ENCODE measurements around the gene TTC16. TPM values are rescaled to one million over a fixed set of nuclear protein-coding genes. Genes with fewer than 3 reads are reported as not detected.

The TTC16 gene, protein sequence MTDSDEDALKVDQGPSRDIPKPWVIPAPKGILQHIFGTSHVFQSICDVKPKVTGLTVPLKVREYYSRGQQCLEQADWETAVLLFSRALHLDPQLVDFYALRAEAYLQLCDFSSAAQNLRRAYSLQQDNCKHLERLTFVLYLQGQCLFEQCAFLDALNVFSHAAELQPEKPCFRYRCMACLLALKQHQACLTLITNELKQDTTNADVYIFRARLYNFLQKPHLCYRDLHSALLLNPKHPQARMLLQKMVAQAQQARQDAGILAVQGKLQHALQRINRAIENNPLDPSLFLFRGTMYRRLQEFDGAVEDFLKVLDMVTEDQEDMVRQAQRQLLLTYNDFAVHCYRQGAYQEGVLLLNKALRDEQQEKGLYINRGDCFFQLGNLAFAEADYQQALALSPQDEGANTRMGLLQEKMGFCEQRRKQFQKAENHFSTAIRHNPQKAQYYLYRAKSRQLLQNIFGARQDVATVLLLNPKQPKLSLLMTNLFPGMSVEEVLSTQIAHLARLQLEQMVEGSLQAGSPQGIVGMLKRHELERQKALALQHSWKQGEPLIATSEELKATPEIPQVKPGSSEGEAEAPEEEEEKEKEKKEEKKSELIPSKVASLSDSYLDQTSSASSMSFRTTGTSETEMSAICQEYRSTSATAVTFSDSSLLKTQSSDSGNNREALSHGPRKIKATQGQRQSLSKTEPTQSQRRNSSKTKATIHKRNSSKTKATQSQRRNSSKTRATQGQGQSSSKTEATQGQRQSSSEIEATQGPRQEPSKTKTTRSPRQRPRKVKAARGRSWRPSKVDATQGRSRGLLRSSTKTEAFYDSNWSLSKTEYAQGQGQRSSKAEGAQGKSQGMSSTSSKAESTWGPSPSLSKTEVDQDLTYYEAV
- 0.09 and 0.14 TPM in 2 replicates for total RNA-seq

DNA sequence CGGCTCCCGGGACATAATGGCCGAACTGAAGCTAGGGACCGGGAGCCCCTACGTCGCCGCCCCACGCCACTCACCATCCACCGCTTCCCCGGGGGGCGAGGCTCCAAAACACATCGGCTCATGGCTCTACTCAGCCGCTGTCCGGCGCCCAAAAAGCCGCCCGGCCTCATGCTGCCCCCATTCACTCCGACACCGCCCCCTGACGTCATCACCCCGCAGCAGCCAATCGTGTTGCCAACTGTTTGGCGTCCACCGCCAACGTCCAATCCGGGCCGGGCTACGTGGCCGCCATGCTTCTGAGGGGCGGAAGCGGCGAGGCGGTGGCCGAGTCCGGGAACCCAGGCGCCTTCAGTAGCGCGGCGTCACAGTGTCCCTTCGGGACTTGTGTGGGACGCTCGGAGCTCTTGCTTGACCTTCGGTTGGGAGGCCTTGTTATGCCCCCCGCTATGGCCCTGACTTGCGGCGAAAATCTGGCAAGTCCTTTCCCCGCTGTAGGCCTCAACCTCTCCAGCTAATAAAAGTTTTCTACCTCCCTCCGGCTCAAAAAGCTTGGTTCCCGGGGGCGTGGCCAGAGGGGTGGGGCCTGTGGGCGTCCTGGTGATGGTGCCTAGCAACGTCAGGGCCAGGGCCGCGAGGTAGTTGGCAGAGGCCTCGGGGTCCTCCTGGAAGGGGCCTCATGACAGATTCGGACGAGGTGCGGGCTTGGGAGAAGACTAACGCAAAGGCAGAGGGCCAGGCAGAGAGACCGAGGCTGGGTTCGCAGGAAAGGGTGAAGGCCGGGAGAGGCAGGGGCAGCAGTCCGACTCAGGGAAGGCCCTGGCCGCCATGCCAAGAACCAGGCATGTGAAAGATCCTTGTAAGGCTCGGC, at the start of gene TTC16, which contains the start of gene PTRH1:
TTC16 (plus strand) TSS at position 610 of the 868 bp plus-strand sequence; CDS start at position 677, 67 bp downstream.
PTRH1 (minus strand) TSS at position 194 of the 868 bp plus-strand sequence; CDS start at position 170, 24 bp downstream.

DNA sequence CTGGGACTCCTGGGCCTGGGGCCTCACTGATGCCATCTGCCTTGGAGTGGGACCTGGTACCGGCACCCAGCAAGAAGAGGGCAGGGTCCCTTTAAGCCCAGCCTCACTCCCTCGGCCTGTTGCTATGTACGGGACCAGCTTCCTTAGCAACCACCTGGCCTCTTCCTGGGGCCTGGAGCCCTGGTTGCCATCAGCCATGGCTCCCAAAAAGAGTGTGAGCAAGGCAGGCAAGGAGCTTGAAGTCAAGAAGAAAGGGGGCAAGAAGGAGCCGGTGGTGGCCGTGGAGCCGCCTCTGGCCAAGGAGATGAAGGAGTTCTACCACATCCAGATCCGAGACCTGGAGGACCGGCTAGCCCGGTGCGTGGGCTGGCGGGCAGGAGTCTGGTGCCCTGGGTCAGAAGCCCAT, 9.0 kb upstream of the TTC16 start, which contains the start of gene CFAP157:
CFAP157 (plus strand) TSS at position 153 of the 406 bp plus-strand sequence; CDS start at position 197, 44 bp downstream.

DNA sequence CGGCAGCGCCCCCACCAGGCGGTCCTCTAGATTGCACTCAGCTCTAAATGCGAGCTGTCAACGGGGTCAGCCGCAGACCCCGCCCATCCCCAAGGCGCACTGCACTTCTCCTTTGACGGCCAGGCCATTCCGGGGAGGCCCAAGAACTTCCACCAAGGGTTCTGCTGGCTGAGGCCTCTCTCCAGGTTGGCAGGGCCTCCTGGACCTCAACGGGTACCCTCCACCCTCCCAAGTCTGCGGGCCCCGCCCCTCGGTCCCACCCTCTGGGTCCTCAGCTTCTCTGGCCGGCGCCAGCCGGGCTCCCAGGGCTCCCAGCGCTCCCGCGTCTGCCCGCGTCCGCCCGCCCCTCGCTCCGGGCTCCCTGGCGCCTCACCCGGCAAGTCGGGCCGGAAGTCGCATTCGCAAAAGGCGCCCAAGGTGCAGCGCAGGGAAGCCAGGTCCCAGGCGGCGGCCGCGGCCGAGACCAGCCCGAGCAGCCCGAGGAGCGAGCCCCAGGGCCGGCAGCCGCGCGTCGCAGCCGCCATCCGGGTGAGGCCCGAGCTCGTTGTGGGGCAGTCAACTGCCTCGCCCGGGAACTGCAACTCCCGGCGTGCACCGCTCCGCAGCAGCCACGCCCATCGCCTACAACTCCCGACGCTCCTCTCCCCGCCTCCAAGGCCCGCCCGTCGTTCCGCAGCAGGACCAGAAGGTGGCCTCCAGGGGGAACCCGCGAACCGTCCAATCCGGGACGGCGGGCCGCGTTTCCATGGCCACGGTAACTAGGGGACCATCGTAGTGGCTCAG, 19.1 kb downstream of the TTC16 start, which contains the start of gene TOR2A:
TOR2A (minus strand) TSS at position 548 of the 783 bp plus-strand sequence; CDS start at position 524, 24 bp downstream.

DNA sequence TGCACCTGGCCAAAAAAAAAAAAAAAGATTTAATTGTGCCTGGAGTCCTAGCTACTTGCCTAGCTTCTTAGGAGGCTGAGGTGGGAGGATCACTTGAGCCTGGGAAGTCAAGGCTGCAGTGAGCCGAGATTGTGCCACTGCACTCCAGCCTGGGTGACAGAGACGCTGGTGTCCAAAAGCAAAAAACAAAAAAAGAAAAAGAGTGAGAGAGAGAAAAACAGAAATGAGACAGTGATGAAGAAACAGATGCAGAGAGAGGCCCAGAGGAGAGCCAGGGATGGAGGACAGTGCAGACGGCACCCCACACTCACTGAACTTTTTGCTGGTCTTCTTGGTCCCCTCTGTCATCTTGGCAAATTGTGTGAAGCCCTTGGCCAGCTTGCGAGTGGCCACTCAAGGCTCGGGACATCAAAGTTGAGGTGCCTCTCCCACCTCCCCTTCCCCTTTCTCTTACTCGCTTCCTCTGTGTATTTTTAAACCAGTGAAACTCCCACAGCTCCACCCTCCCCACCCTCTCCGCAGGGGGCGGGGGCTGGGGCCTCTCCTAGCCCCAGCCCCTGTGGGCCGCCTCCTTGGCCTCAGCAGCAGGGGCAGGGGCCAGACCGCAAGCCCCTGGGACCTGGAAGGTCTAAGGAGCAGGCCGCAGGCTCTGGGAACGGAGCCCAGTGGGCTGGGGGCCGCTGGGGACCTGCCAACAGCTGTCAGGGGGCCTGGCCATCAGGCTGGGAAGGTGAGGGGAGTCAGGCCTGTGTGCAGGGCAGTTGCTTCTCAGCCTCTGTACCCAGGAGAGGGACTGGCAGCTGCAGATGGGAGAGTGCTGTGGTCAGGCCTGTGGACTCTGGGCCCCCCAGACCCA, 62.6 kb downstream of the TTC16 start, which contains the start of gene SH2D3C:
SH2D3C (minus strand) TSS at position 387 of the 856 bp plus-strand sequence; CDS start at position 348, 39 bp downstream.

Other genes with a start within 250 kb of the TTC16 start
- gene STXBP1, start 103.8 kb upstream of the TTC16 start, total RNA-seq, result 15.2 and 20.8 TPM in 2 replicates
- under 0.01 and 0.09 TPM in 2 replicates for gene CFAP157, start 9.1 kb upstream of the TTC16 start, total RNA-seq
- 18.8 and 27.4 TPM in 2 replicates for gene PTRH1, start 416 bp upstream of the TTC16 start, total RNA-seq
- gene TOR2A, start 19.2 kb downstream of the TTC16 start, total RNA-seq, result 2.6 and 2.7 TPM in 2 replicates
- gene SH2D3C, start 62.6 kb downstream of the TTC16 start, total RNA-seq, result under 0.01 and 0.37 TPM in 2 replicates
- 35.1 and 43.4 TPM in 2 replicates for gene CDK9, start 70.0 kb downstream of the TTC16 start, total RNA-seq
- 62.7 and 65.2 TPM in 2 replicates for gene FPGS, start 86.8 kb downstream of the TTC16 start, total RNA-seq
- 9.0 and 13.2 TPM in 2 replicates for gene ENG, start 138.6 kb downstream of the TTC16 start, total RNA-seq
- 40.0 and 59.4 TPM in 2 replicates for gene AK1, start 161.6 kb downstream of the TTC16 start, total RNA-seq
- gene ST6GALNAC6, start 183.5 kb downstream of the TTC16 start, total RNA-seq, result 39.3 and 50.1 TPM in 2 replicates
- gene ST6GALNAC4, start 201.0 kb downstream of the TTC16 start, total RNA-seq, result 21.2 and 27.9 TPM in 2 replicates
- gene PIP5KL1, start 214.7 kb downstream of the TTC16 start, total RNA-seq, result 2.6 and 3.0 TPM in 2 replicates
- gene DPM2, start 221.8 kb downstream of the TTC16 start, total RNA-seq, result 10.1 and 10.2 TPM in 2 replicates

All from smooth muscle cell of bladder (primary cell).